OCI-LY7 (cell line): Measurements from ENCODE around the gene SPOCK1.

Source experiments
- EZH2phosphoT487 ChIP-seq: fragments of 200-600 bp; sonication (generic); IDR thresholded peaks from 2 replicates; pipeline ENCODE4 v1.6.1; 2018; ENCODE audit warnings: low read depth, borderline replicate concordance, mild to moderate bottlenecking, mixed run types, antibody characterized with exemption, low read length, moderate library complexity, mixed read lengths
- TF ChIP-seq, protein P1 (sequence below): fragments of 200-600 bp; sonication (generic); conservative IDR thresholded peaks from 2 replicates; pipeline ENCODE4 v1.5.1; 2014; ENCODE audit warnings: mild to moderate bottlenecking, antibody characterized with exemption, low read length, moderate library complexity, mixed read lengths

DNA sequence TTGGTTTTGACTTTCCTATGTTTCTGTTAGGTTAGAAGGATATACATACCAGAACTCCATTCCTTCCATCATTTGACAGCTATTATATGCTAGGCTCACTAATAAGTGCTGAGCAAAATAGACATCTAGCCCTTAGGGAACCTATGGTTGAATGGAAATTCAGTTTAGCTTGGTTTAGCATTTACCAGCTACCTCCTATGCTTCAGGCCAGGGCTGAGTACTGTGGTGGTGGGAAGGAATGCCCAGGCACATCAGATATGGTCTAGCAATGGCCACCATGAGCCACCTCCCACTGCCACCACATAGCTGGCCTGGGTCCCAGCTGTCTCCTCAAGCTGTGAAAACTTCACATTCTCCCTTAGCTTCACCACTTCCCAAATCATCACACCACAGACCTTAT, 89.4 kb downstream of the SPOCK1 start:
- TF ChIP-seq, protein P1, sequence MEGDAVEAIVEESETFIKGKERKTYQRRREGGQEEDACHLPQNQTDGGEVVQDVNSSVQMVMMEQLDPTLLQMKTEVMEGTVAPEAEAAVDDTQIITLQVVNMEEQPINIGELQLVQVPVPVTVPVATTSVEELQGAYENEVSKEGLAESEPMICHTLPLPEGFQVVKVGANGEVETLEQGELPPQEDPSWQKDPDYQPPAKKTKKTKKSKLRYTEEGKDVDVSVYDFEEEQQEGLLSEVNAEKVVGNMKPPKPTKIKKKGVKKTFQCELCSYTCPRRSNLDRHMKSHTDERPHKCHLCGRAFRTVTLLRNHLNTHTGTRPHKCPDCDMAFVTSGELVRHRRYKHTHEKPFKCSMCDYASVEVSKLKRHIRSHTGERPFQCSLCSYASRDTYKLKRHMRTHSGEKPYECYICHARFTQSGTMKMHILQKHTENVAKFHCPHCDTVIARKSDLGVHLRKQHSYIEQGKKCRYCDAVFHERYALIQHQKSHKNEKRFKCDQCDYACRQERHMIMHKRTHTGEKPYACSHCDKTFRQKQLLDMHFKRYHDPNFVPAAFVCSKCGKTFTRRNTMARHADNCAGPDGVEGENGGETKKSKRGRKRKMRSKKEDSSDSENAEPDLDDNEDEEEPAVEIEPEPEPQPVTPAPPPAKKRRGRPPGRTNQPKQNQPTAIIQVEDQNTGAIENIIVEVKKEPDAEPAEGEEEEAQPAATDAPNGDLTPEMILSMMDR = no peak
- TF ChIP-seq EZH2phosphoT487 = no peak
